OCI-LY1 (cell line): ENCODE results near the gene TEX28.
"Not testable (repeated sequence)": the region's sequence is repeated elsewhere in the genome, so short reads cannot be mapped to it uniquely, and the experiment has no call there.

Source experiments
- EZH2 ChIP-seq: fragments of 200-600 bp; sonication (generic), shearing (Covaris generic); IDR thresholded peaks from 2 replicates; pipeline ENCODE4 v1.8.0; 2017; ENCODE audit warnings: borderline replicate concordance, mixed run types, mild to moderate bottlenecking, antibody characterized with exemption, low read length, moderate library complexity, mixed read lengths
- TF ChIP-seq, protein P1 (sequence below): fragments of 200-600 bp; sonication (generic), shearing (Covaris generic); IDR thresholded peaks from 2 replicates; pipeline ENCODE4 v1.5.1; 2017; ENCODE audit warnings: mild to moderate bottlenecking, antibody characterized with exemption, low read length, moderate library complexity, mixed read lengths

DNA sequence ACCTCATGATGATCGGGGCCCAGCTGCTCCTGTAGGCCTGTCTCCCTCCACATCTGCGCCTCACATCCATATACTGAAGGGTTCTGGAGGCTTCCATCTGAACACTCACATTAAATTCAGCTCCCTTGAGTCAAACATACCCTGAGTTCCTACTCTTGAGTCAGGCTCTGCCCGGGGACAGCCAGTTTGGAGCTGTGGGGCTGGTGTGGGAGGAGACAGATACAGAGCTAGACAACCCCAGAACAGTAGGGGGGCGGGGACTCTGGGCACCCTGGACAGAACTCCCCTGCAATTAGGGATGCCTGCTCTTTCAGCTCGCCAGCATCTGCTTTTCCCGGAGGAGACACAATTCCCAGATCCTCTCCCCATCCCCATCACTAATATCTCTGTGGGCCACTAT is 31.9 kb downstream of the TEX28 start:
- not testable (repeated sequence) for TF ChIP-seq EZH2
- TF ChIP-seq, protein P1, sequence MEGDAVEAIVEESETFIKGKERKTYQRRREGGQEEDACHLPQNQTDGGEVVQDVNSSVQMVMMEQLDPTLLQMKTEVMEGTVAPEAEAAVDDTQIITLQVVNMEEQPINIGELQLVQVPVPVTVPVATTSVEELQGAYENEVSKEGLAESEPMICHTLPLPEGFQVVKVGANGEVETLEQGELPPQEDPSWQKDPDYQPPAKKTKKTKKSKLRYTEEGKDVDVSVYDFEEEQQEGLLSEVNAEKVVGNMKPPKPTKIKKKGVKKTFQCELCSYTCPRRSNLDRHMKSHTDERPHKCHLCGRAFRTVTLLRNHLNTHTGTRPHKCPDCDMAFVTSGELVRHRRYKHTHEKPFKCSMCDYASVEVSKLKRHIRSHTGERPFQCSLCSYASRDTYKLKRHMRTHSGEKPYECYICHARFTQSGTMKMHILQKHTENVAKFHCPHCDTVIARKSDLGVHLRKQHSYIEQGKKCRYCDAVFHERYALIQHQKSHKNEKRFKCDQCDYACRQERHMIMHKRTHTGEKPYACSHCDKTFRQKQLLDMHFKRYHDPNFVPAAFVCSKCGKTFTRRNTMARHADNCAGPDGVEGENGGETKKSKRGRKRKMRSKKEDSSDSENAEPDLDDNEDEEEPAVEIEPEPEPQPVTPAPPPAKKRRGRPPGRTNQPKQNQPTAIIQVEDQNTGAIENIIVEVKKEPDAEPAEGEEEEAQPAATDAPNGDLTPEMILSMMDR = not testable (repeated sequence)
